Choroid plexus epithelial cell (primary cell): ENCODE data around the gene RBBP5.

Experiments used
- DNase-seq: peaks from one replicate; pipeline ENCODE4 v3.0.0-alpha.2; 2010; ENCODE audit warnings: low read depth
- H3K4me3 ChIP-seq: 2 replicates; pipeline ENCODE4 v1.5.1; 2011; ENCODE audit warnings: low read depth, mild to moderate bottlenecking, control low read depth, low read length, moderate library complexity
- TF ChIP-seq, protein P1 (sequence below): conservative IDR thresholded peaks from 2 replicates; pipeline ENCODE4 v1.5.1; 2011; ENCODE audit warnings: low read depth, mild to moderate bottlenecking, control low read depth, inconsistent platforms, low read length, moderate library complexity

The RBBP5 gene

DNA sequence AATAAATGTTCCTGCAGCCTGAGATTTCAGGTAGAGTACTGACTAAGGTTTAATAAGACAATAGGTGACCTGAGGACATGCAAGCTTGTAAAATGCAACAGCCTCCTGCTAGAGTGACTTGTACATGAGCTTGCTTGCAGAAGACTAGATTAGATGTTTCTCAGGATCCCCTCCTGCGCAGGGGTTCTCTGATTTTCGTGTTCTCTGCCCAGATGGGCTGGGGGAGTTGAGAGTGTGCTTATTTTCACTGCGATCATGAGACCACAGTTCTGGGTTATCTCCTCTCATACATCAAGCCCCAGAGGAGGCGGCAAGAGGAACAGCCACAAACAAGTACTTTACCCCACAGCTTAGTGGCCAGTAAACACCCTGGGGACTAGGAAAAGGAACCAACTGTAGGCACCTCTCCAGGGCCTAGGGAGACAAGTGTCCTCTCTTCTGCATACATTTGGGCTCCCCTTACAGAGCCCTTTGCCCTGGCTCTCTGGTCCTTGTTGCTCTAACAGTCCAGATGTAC, 45.5 kb downstream of the RBBP5 start:
- TF ChIP-seq, protein P1, sequence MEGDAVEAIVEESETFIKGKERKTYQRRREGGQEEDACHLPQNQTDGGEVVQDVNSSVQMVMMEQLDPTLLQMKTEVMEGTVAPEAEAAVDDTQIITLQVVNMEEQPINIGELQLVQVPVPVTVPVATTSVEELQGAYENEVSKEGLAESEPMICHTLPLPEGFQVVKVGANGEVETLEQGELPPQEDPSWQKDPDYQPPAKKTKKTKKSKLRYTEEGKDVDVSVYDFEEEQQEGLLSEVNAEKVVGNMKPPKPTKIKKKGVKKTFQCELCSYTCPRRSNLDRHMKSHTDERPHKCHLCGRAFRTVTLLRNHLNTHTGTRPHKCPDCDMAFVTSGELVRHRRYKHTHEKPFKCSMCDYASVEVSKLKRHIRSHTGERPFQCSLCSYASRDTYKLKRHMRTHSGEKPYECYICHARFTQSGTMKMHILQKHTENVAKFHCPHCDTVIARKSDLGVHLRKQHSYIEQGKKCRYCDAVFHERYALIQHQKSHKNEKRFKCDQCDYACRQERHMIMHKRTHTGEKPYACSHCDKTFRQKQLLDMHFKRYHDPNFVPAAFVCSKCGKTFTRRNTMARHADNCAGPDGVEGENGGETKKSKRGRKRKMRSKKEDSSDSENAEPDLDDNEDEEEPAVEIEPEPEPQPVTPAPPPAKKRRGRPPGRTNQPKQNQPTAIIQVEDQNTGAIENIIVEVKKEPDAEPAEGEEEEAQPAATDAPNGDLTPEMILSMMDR: no peak
- H3K4me3 ChIP-seq: no peak overlapping the region
- DNase-seq: no peak

DNA sequence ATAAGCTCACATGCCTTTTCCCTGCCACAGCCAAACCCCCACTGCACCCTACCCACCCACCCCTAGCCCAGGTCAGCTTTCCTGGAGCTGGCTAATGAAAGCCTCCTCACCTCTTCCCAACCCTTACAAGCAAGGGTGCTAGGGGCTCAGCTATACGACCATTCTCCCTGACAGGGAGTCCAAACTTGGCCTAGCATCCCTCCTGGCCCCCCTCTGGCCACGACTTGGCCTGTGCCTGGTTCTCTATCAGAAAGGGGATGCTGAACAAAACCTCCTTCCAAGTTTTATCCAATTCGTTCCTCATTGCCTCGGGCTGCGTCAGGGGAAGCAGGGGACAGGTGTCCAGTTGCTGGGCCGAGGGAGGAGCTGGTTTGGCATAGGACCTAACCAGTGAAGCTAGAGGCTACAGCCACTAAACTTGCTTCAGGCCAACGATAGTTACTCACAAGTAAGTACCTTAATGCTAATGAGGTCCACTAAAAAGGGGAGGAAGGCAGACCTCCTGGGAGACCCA, 46.1 kb downstream of the RBBP5 start:
- no peak for DNase-seq
- TF ChIP-seq, protein P1: no peak

DNA sequence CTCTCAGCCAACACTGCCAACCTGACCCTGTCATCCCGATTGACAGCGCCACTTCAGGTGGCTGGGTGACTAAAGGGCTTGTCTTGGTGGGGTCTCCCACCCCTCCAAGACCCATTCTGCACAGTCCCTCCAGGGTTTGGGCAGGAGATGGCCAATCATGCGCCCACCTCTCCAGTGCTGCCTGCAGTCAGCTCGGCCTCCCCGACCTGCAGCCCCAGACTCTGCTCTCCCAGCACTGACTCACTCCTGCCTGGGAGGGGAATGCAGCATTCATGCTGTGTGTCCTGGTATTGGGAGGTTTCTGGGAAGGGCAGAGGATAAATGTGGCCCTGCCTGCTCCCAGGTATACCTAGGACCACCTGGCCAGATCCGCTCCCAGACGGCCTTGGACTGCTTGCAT, 47.3 kb downstream of the RBBP5 start:
- peak; percentile 7 for DNase-seq
- TF ChIP-seq, protein P1: no peak
- H3K4me3 ChIP-seq: no peak overlapping the region

More for the DNA sequence above, 46.1 kb downstream of the RBBP5 start:
- H3K4me3 ChIP-seq: no peak overlapping the region

DNA sequence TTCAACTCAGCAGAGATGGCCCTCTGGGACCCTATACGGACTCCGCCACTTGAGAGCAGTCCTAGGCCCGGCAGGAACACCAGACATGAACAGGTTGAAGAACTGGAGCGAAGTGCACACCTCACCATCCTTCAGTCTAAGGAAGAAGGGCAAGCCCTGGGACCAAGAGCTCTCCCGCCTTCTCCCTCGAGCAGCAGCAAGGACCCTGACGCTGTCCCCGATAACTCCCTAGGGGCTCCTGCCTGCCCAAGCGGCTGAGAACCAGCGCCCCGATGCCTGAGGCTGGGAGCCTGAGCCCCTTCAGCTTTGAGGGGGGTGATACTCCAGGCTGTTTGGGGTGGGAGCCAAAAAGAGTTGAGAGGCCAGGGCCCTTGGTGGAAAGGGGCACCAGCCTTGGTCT, 47.7 kb downstream of the RBBP5 start:
- TF ChIP-seq, protein P1: no peak
- DNase-seq: no peak

DNA sequence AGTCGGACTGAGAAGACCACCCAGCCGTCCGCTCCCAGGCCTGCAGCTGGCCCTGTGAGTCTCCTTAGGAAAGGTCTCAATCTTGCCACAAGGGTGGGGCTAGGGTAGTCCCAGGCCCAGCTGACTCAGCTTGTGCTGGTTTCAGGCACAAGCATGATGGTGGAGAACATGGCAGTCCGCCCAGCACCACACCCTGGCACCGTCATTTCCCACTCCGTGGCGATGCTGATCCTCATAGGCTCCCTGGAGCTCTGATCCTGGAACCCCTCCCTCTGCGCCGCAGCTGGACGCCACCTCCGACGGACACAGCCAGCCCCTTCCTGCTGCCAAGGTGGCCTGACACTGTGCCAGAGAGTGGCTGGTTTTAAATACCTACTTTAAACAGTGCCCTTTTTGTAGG, 48.3 kb downstream of the RBBP5 start:
- DNase-seq: no peak
- TF ChIP-seq, protein P1: no peak
- H3K4me3 ChIP-seq: no peak overlapping the region

More for the DNA sequence above, 47.7 kb downstream of the RBBP5 start:
- H3K4me3 ChIP-seq: no peak overlapping the region

DNA sequence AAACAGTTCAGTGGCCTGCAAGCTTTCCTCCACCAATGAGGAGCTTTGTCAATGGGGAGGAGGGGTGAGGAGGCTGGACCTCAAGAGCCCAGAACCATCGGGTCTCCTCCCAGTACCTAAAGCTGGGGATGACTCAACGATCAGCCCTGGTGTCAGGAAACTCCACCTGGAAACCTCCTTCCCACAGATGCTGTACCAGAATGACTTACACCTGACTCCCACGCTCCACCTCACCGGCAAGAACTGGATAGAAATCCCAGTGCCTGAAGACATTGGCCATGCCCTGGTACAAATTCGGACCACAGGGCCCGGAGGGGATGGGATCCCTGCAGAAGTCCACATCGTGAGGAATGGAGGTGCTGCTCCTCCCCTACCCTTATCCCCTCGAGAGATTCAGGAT, 48.9 kb downstream of the RBBP5 start:
- TF ChIP-seq, protein P1: no peak
- DNase-seq: no peak
- no peak overlapping the region for H3K4me3 ChIP-seq

DNA sequence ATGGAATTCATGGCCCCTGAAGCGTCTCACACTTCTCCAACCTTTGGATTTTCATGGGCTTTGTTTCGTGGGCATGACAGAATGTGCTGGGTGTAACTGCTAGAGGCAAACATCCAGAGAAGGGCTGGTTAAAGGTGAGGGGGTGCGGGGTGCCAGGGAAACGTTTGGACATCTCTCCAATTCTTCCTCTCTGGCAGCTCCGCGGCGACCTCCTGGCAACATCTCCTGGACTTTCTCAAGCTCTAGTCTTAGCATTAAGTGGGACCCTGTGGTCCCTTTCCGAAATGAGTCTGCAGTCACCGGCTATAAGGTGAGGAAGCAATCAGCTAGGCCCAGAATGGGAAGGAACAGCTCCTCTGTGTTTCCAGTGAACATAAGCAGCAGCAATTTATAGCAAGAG, 49.5 kb downstream of the RBBP5 start:
- no peak overlapping the region for H3K4me3 ChIP-seq
- no peak for DNase-seq
- TF ChIP-seq, protein P1: no peak
